GM13977 (cell line): ENCODE results near the gene C6orf118.

Experiments used
- DNase-seq: peaks from one replicate; pipeline ENCODE4 v3.0.0; 2012; ENCODE audit warnings: low spot score
- CTCF ChIP-seq: IDR thresholded peaks from 2 replicates; pipeline ENCODE4 v1.5.1; 2012; ENCODE audit warnings: mild to moderate bottlenecking, control low read depth; ENCODE audit not compliant: insufficient read depth; ENCODE audit errors: extremely low read depth, missing control alignments
- in situ Hi-C: fragments of 300-500 bp; cut with MboI; formaldehyde crosslinking; loops from one replicate; pipeline ENCODE4 v1.12.0; 2022; ENCODE audit warnings: low sequenced_read_pairs, low pct_unique_long_range_greater_than_20kb, mixed read lengths, inconsistent platforms; ENCODE audit not compliant: unreplicated experiment

C6orf118 gene

GRCh38 chr6:165292657-165293056 lies 16.7 kb downstream of the C6orf118 start:
- in situ Hi-C loops, result no loop called here
- no peak for TF ChIP-seq CTCF
- DNase-seq, result no peak

GRCh38 chr6:165274611-165275010 lies 34.8 kb downstream of the C6orf118 start:
- in situ Hi-C loops, result no loop called here
- no peak for DNase-seq
- TF ChIP-seq CTCF, result no peak

GRCh38 chr6:165272585-165272984 lies 36.8 kb downstream of the C6orf118 start:
- no peak for DNase-seq
- in situ Hi-C loops, result no loop called here
- no peak for TF ChIP-seq CTCF

- TF ChIP-seq CTCF, result no peak
- in situ Hi-C loops, result no loop called here
- DNase-seq, result no peak
These were observed 40.4 kb downstream of the C6orf118 start for GRCh38 chr6:165268987-165269386.

GRCh38 chr6:165266621-165267020 lies 42.8 kb downstream of the C6orf118 start:
- no peak for DNase-seq
- in situ Hi-C loops, result no loop called here
- TF ChIP-seq CTCF, result no peak

GRCh38 chr6:165266191-165266590 lies 43.2 kb downstream of the C6orf118 start:
- TF ChIP-seq CTCF, result no peak
- in situ Hi-C loops, result no loop called here
- no peak for DNase-seq

GRCh38 chr6:165260462-165260861 lies 48.9 kb downstream of the C6orf118 start:
- no peak for DNase-seq
- no peak for TF ChIP-seq CTCF
- in situ Hi-C loops, result no loop called here
